DND-41 (cell line): Measurements from ENCODE around the gene DUSP15.

Experiments
- ATAC-seq: fragments of 200-7000 bp; cut with Tn5 transposase; 3 replicates; pipeline ENCODE4 v1.9.1; 2021; ENCODE audit warnings: low read depth; ENCODE audit not compliant: insufficient read depth
- DNase-seq: peaks from one replicate; pipeline ENCODE4 v3.0.0-alpha.2; 2020
- H2AFZ ChIP-seq: 2 replicates; pipeline ENCODE4 v1.6.0; 2012; ENCODE audit warnings: low read depth, low read length
- H3K27ac ChIP-seq: 2 replicates; pipeline ENCODE4 v1.5.1; 2012; ENCODE audit warnings: low read length, inconsistent platforms
- H3K27me3 ChIP-seq: fragments of 200-600 bp; sonication (generic); 2 replicates; pipeline ENCODE4 v1.6.0; 2012; ENCODE audit warnings: low read length, mild to moderate bottlenecking, inconsistent platforms; ENCODE audit not compliant: insufficient read depth, poor library complexity
- H3K36me3 ChIP-seq: 2 replicates; pipeline ENCODE4 v1.5.1; 2012; ENCODE audit warnings: low read length, inconsistent platforms; ENCODE audit not compliant: insufficient read depth
- H3K4me1 ChIP-seq: 2 replicates; pipeline ENCODE4 v1.5.1; 2012; ENCODE audit warnings: mild to moderate bottlenecking, low read length; ENCODE audit not compliant: insufficient read depth
- H3K4me2 ChIP-seq: 2 replicates; pipeline ENCODE4 v1.6.0; 2012; ENCODE audit warnings: mild to moderate bottlenecking, moderate library complexity, low read length, inconsistent platforms; ENCODE audit not compliant: insufficient read depth
- H3K4me3 ChIP-seq, 2 experiments: fragments of 200-600 bp in 1 of 2; shearing (Covaris generic) in 1 of 2; 2 replicates each; pipeline ENCODE4 v1.5.1; 2012 to 2016; ENCODE audit warnings: inconsistent platforms in 2 of 2, low read length in 2 of 2, mild to moderate bottlenecking in 2 of 2, low read depth in 1 of 2, moderate library complexity in 1 of 2
- H3K79me2 ChIP-seq: 2 replicates; pipeline ENCODE4 v1.6.0; 2012; ENCODE audit warnings: low read length, inconsistent platforms; ENCODE audit not compliant: insufficient read depth
- H3K9ac ChIP-seq: 2 replicates; pipeline ENCODE4 v1.6.0; 2012; ENCODE audit warnings: low read depth, mild to moderate bottlenecking, inconsistent platforms, low read length, moderate library complexity
- H3K9me3 ChIP-seq: 2 replicates; pipeline ENCODE4 v1.5.1; 2012; ENCODE audit warnings: low read length, moderate library complexity, mild to moderate bottlenecking, inconsistent platforms; ENCODE audit not compliant: insufficient read depth, severe bottlenecking
- H4K20me1 ChIP-seq: 2 replicates; pipeline ENCODE4 v1.6.0; 2012; ENCODE audit warnings: low read length; ENCODE audit not compliant: insufficient read depth
- CTCF ChIP-seq: IDR thresholded peaks from 2 replicates; pipeline ENCODE4 v1.5.1; 2012; ENCODE audit warnings: borderline replicate concordance, low read length, moderate library complexity, mild to moderate bottlenecking; ENCODE audit not compliant: poor library complexity, severe bottlenecking; ENCODE audit errors: extremely low read depth
- EZH2 ChIP-seq: IDR thresholded peaks from 3 replicates; pipeline ENCODE4 v1.6.1; 2012; ENCODE audit warnings: borderline replicate concordance, low read depth, mild to moderate bottlenecking, moderate library complexity, low read length, inconsistent platforms; ENCODE audit not compliant: severe bottlenecking

The DUSP15 gene

GRCh38 chr20:31844737-31845299, 25.5 kb downstream of the DUSP15 start:
- Histone ChIP-seq H3K36me3 (no peaks in the 10 kb centered on the region), H3K4me1 (no peaks in the 10 kb centered on the region), H3K9me3 (no peaks in the 10 kb centered on the region), H4K20me1 (peaks cover 9% of the 10 kb centered on the region), H3K4me2 (no peak overlapping the region), H3K79me2 (no peaks in the 10 kb centered on the region), H3K4me3 (no peak overlapping the region), H3K9ac (no peak overlapping the region), H3K27me3 (no peaks in the 10 kb centered on the region), H2AFZ (no peak overlapping the region), H3K27ac (no peak overlapping the region)
- DNase-seq (no peak), ATAC-seq (no peak)
- TF ChIP-seq CTCF = no peak
- no peak for TF ChIP-seq EZH2

GRCh38 chr20:31843881-31844280, 26.4 kb downstream of the DUSP15 start:
- no peak overlapping the region for H3K27ac ChIP-seq
- ATAC-seq (no peak), DNase-seq (no peak)
- no peaks in the 10 kb centered on the region for H3K9me3 ChIP-seq
- no peak overlapping the region for H3K4me3 ChIP-seq
- no peak overlapping the region for H2AFZ ChIP-seq
- no peak overlapping the region for H3K4me2 ChIP-seq
- H3K9ac ChIP-seq = no peak overlapping the region
- no peaks in the 10 kb centered on the region for H3K27me3 ChIP-seq
- peaks cover 9% of the 10 kb centered on the region for H4K20me1 ChIP-seq
- no peaks in the 10 kb centered on the region for H3K4me1 ChIP-seq
- TF ChIP-seq CTCF (no peak), EZH2 (no peak)
- H3K79me2 ChIP-seq = no peaks in the 10 kb centered on the region
- no peaks in the 10 kb centered on the region for H3K36me3 ChIP-seq

- Histone ChIP-seq H3K4me1 (no peaks in the 10 kb centered on the region), H3K27ac (no peak overlapping the region), H3K9me3 (no peaks in the 10 kb centered on the region), H3K9ac (no peak overlapping the region), H3K4me3 (no peak overlapping the region), H4K20me1 (peaks cover 6% of the 10 kb centered on the region), H2AFZ (no peak overlapping the region), H3K36me3 (no peaks in the 10 kb centered on the region), H3K4me2 (no peak overlapping the region), H3K27me3 (no peaks in the 10 kb centered on the region), H3K79me2 (no peaks in the 10 kb centered on the region)
- DNase-seq = no peak
- ATAC-seq = no peak
- TF ChIP-seq CTCF (no peak), EZH2 (no peak)
Observed at GRCh38 chr20:31843288-31843687, 27.0 kb downstream of the DUSP15 start.
